Middle frontal gyrus (tissue), 1 donor: ENCODE measurements around the gene WLS.

Experiments used
- DNase-seq: peaks from one replicate; pipeline ENCODE4 v3.0.0-alpha.2; 2015; ENCODE audit warnings: low spot score; ENCODE audit errors: extremely low spot score

Gene WLS

GRCh38 chr1:68141071-68142021 lies 91.0 kb downstream of the WLS start:
- DNase-seq, result no peak

DNA sequence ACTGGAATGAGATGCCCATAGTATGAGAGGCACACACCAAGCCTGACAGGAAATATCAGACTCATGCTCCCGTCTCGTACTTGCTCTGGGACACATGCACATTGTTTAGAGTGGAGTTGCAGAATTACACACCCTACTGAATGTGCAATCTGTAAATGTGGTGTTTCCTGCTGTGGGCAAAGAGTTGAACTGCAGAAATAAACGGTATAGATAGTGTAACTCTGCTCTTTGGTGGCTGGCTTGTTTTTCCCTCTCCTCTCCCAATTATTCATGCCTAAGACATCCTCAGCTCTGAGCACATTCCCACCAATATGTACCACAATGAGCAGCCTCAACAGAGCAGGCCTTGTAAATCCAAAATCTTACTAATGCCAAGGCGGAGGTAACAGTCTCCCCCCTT lies 91.8 kb downstream of the WLS start:
- DNase-seq, result no peak

GRCh38 chr1:68136187-68136586 lies 96.1 kb downstream of the WLS start:
- DNase-seq, result no peak

DNA sequence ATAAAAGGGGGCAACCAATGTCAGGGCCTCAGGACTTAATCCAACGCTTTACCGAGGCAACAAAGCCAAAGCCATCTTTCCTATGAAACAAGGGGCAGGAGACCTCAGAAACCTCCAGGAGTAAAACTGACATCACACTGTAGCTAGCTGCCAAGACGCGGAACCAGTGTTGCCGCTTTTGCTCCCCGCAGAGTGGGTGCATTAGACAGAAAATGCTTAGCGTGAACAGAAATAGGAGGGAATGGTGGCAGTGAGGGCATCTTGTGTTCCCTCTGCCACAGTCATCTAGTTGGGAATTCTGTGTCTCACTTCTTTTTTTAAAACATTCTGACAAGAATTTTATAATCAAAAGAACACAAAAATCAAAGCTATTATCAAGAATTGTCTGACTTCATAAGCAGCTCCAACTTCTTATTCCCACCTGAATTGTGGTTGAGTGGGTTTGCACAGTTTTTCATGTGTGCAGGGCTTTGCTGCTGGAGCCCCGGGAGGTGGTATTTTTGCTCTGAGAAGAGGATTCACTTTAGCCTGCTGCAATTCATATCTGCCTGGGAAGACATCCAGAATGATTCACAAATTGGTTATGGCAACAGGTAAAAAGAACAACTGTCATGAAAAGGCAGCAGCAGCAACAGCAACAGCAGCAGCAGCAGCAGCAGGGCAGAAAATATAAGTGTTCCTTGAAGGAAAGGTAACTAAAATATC lies 99.7 kb downstream of the WLS start:
- no peak for DNase-seq

DNA sequence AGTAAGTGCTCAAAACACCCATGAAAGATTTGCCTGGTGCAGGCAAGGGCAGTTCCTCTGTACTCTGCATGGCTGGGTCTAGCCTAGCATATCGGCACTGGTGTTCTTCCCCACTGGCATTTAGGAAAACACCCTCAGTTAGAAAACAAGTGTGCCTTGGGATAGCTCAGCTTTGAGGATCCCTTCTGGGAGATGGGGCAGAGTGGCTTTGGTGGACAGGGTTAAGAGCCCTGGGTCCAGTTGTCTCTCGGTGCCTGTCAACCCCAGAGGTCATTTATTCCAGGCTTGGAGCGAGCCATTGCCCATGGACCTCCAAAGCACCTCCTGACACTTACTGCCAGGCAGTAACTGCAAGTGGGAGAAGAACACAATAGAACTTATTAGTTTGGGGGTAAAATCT lies 101.1 kb downstream of the WLS start:
- no peak for DNase-seq

DNA sequence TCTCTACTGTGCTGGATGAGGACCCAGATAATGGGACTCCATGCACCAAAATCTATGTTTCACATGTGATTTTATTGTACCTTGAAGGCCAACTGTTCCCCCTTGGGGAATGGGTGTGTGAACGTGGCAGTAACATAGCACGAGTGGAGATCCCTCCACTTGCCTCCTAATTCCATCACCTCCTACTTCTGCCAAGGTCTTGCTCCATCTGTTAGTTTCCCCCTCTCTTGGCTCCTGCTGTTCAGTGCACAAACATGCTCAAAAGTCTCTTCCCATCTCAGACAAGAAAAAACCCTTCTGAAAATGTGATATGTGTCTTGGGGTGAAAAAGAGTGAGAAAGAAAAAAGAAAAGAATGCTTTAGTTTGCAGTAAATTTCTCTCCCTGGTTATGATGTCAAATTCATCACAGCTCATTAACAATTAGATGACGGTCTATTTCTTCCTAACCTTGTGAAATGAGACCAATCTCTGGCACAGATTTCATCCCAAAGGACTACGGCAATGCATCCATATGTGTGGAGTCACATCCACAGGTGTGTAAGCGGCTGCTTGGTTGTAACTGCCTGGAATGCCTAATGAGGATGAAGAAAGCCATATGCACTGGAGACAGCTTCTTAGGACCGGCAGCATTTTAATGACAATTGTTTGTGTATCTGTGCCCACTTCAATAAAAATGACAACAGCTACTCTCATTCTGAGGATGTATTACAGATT lies 102.6 kb downstream of the WLS start:
- no peak for DNase-seq

DNA sequence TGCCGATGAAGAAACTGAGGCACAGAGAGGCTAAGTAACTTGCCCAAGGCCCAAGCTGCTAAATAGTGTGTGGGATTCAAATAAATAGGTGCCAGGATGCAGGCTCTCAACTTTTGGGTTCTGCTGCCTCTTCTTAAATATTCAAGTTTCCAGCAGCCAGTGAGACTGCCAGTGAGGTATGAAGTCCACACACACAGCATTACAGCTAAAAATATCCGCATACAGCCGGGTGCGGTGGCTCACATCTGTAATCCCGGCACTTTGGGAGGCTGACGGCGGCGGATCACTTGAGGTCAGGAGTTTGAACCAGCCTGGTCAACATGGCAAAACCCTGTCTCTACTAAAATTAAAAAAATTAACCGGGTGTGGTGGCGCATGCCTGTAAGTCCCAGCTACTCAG lies 103.5 kb downstream of the WLS start:
- DNase-seq, result no peak

- no peak for DNase-seq
These were observed 104.2 kb downstream of the WLS start for GRCh38 chr1:68128157-68128556.

DNA sequence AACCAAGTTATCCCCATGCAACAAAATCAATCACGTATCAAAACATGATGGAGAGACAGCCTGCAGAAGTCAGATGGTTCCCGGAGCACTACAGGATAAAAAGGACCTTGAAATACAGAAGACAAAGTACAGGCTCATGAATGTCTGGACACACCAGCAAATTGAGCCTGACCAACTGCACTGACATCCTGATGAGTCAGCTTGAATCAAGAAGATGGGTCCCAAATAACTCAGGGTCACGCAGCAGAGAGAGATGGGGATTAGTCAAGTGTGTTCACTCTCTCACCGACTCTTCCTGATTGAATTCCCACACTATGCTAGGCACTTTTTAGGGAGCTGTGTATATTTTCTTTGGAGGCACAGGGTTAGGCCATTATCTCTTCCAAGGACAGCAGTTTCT lies 110.8 kb downstream of the WLS start:
- no peak for DNase-seq

- peak; percentile 66 for DNase-seq
These were observed 112.1 kb downstream of the WLS start for GRCh38 chr1:68120136-68120791.

GRCh38 chr1:68119445-68119844 lies 112.9 kb downstream of the WLS start:
- DNase-seq, result no peak

GRCh38 chr1:68117416-68117815 lies 114.9 kb downstream of the WLS start:
- DNase-seq, result no peak

GRCh38 chr1:68116643-68117235 lies 115.6 kb downstream of the WLS start:
- peak; percentile 70 for DNase-seq

GRCh38 chr1:68115308-68115707 lies 117.0 kb downstream of the WLS start:
- DNase-seq, result no peak

DNA sequence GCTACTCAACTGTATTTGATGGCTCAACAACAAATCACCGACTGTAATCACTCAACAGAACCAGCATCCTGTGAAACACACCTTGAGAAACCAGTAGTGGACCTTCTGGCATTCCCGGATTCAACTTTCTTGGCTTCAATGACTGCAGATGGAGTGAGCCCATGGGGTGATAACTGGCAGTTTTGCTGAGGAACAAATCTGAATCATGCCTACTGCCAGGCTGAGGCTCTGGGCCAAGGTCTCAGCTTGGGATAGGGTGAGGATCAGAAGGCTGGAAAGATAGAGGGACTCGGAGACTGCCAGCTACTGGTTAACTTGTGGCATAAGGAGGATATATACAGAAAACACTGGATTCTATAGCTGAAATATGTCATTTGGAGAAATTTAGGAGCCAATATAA lies 118.4 kb downstream of the WLS start:
- DNase-seq, result no peak

DNA sequence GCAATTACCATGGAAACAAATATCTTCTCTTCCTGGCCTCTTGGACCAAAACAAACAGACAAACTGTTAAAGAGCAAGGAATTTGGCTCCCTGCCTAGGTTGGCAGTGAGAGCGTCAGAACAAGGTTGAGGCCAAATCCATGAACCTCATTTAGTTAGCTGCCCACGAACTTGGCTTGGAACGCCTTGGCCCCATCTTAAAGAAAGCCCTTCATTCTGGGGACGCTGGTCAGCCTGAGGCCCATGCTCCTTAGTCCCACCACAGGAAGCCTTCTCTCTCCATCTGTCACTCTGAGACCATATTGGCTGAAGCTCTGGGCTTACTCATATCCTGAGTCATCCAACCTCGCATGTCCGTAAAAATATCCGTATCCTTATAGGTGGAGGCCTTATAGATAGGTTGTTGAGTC lies 119.5 kb downstream of the WLS start:
- no peak for DNase-seq

DNA sequence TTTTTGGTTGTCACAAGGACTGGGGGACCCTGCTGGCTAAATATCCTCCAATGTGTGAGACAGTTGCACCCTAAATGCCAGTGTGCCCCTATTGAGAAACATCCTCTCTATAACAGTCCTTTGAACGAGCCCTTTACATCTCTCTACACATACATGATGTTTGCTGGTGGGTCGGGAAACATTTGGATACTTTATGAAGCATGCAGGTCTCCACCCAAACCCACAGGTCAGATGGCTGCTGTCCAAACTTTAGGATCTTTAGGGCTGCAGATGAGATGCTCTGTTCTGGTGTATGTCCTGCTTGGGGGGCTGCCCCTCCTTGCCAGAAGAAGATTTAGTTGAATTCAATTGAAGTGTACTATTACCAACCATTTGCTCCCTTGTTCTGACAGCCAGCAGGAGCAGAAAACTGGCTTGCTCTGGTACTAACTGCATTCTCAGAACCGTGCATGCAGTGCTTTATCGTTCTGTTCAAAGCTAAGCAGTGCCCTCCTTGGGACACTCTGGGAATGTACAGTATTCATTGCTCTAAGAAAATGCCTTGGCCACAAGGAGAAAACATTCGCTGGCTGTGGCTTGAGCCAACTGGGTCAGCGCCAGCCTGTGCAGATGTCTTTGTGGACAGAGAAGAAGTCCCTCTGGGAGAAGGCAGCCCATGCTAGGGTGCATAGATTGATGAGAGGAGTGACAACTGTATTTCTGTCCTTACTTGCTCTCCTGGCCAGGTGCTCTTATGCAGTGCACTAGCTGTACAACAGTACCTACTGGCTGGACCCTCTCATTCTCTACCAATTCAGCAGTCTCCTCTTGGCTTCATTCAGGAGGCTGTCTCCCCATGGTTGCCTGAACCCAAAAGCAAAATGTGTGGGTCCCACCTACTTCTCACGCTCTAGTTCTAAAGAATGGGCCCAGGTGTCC lies 120.5 kb downstream of the WLS start:
- DNase-seq, result peak; percentile 59

- no peak for DNase-seq
These were observed 124.6 kb downstream of the WLS start for GRCh38 chr1:68107771-68108170.

DNA sequence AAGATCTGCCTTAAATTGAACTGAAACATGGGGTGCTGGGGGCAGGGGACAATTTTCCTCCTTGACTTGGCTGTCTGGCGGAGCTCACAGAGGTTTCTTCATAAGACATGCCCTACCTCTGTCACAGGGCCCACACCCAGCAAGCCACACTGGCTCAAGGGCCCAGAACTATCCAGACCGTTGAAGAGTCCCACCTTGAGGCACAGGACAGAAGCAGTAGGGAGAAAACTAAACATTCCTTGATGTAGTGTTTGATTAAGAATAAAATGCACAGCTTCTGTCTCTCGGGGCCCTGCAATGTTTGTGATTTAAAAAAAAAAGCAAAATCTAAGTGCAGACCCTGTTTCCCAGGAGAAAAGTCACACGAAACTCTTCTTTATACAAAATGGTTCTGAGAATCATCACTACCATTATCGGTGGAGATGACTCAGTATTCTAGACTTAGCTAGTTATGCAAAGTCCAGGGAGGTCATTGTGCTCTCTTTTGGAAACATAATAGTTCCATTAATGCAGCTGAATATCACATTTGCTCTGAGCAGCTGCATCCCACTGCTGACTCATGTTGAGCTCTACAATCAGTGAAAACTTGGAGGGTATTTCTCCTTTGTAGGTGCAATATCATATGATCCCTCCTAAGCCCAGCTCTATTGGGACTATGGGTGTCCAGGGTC lies 128.3 kb downstream of the WLS start:
- DNase-seq, result no peak
